Ovary (tissue), 9 donors: ENCODE data around the gene RBFOX2. TPM values are rescaled to one million over a fixed set of nuclear protein-coding genes. Genes with fewer than 3 reads are reported as not detected.
A peak's percentile ranks its signal among the peaks of the same experiment; 100 is the strongest.

Source experiments
- DNase-seq, 5 donors: peaks; one replicate each; pipeline ENCODE4 v3.0.0-alpha.2; 2019 to 2020
- H3K27ac ChIP-seq, 2 donors: fragments of 200-600 bp; one replicate each; pipeline versions ENCODE4 v1.5.1 to v1.8.0; 2019 to 2022
- H3K27me3 ChIP-seq: fragments of 200-600 bp; one replicate; pipeline ENCODE4 v1.8.0; 2022
- H3K36me3 ChIP-seq: fragments of 200-600 bp; sonication (generic); one replicate; pipeline ENCODE4 v1.5.1; 2019
- H3K4me1 ChIP-seq: one replicate; pipeline ENCODE4 v1.8.1; 2013; ENCODE audit warnings: mild to moderate bottlenecking, moderate library complexity; ENCODE audit not compliant: insufficient read depth
- H3K4me3 ChIP-seq: fragments of 200-600 bp; sonication (generic); one replicate; pipeline ENCODE4 v1.5.1; 2017
- H3K9me3 ChIP-seq, 2 donors: fragments of 200-600 bp in 1 of 2; sonication (generic) in 1 of 2; one replicate each; pipeline versions ENCODE4 v1.5.1 to v1.8.1; 2013 to 2019; ENCODE audit warnings: mild to moderate bottlenecking in 1 of 2, moderate library complexity in 1 of 2
- EP300 ChIP-seq: sonication (generic); formaldehyde crosslinking; IDR thresholded peaks from one replicate; pipeline ENCODE4 v1.6.1; 2017; ENCODE audit warnings: antibody characterized with exemption
- POLR2A ChIP-seq: fragments of 450-650 bp; IDR thresholded peaks from one replicate; pipeline ENCODE4 v1.6.1; 2017; ENCODE audit warnings: antibody characterized with exemption, mild to moderate bottlenecking, moderate library complexity
- WGBS, 3 donors: extraction: QIAGEN DNeasy Blood & Tissue Kit in 1 of 3; methylation state at CpG; one replicate each; pipeline versions ENCODE4 v1.1.5 to v1.1.7; 2013 to 2017; 5-methylcytosine and 5-hydroxymethylcytosine counted together
- intact Hi-C, 4 donors: fragments of 100-400 bp; cut with DNase I; formaldehyde crosslinking; loops; one replicate each; pipeline versions ENCODE4 v1.11.0 to v1.15.1; 2022 to 2023
- polyA plus RNA-seq, 2 donors: library from polyadenylated mRNA; stranded (reverse); fragments of 200-250 nt in 1 of 2; fragments of 350-450 nt in 1 of 2; fragmentation: Illumina TruSeq in 1 of 2; extraction: RNeasy Lipid Tissue Mini Kit (QIAGEN cat#74804) in 1 of 2; gene quantifications; one replicate each; pipeline ENCODE4 v1.2.3, GENCODE V29; 2013 to 2014
- total RNA-seq, 7 donors: library from RNA; depleted of rRNA in 2 of 7; stranded (reverse); fragments of >200 nt in 2 of 7; fragmentation: NEBNext Ultra II Directional in 3 of 7; extraction: Animal tissue kit (Norgen Biotek cat#: 25700) in 3 of 7; gene quantifications; one replicate each; pipeline versions ENCODE4 v1.1.0 to v1.2.4, GENCODE V29; 2016 to 2023
- TF ChIP-seq, protein P1 (sequence below), 3 donors: fragments of 450-650 bp in 2 of 3; fragments of 200-600 bp in 1 of 3; IDR thresholded peaks; one replicate each; pipeline versions ENCODE4 v1.5.1 to v1.8.0; 2016 to 2022; ENCODE audit warnings: antibody characterized with exemption in 3 of 3, mild to moderate bottlenecking in 1 of 3
- donor health status: DM: no; HTN: no; CAD: no; lungs with moderate emphysema.
- donor health status: DM: no; HTN: no; CAD: no.
- donor health status: Bipolar disorder and iron deficiency.
- donor health status: DM: yes; HTN: yes; CAD: no.
- donor health status: DM: no; HTN: no; CAD: no.
- donor health status: DM: yes; HTN: yes; CAD: no.

RBFOX2 gene
- total and polyA plus RNA-seq, 9 donors: 68.7 to 140 (median 128) TPM

DNA sequence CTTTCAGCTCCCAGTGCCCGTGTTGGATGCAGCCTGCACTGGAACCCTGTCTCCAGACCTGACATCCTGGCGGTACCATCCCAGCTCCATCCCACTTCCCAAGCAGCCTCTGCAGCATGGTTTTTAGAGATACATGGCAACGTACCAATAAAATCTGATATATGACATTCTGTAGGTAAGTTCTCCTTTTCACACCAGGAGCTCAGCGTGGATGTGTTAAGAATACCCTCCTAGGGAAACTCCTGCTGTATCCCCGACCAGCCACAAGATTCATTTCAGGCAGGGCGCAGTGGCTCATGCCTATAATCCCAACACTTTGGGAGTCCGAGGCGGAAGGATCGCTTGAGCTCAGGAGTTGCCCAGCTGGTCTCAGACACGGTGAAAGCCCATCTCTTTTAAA is 295.6 kb downstream of the RBFOX2 start:
- Histone ChIP-seq H3K9me3 (no peaks in the 10 kb centered on the region), H3K4me3 (no peak overlapping the region), H3K4me1 (peaks cover 11% of the 10 kb centered on the region), H3K27me3 (no peaks in the 10 kb centered on the region), H3K27ac (no peak overlapping the region), H3K36me3 (no peaks in the 10 kb centered on the region)
- peak in 1 of 5 donors; percentile 18 for DNase-seq
- TF ChIP-seq, protein P1, sequence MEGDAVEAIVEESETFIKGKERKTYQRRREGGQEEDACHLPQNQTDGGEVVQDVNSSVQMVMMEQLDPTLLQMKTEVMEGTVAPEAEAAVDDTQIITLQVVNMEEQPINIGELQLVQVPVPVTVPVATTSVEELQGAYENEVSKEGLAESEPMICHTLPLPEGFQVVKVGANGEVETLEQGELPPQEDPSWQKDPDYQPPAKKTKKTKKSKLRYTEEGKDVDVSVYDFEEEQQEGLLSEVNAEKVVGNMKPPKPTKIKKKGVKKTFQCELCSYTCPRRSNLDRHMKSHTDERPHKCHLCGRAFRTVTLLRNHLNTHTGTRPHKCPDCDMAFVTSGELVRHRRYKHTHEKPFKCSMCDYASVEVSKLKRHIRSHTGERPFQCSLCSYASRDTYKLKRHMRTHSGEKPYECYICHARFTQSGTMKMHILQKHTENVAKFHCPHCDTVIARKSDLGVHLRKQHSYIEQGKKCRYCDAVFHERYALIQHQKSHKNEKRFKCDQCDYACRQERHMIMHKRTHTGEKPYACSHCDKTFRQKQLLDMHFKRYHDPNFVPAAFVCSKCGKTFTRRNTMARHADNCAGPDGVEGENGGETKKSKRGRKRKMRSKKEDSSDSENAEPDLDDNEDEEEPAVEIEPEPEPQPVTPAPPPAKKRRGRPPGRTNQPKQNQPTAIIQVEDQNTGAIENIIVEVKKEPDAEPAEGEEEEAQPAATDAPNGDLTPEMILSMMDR (IDR thresholded peaks at IDR 0.05): no peak
- TF ChIP-seq POLR2A: no peak
- intact Hi-C loops: loop anchor here in 1 of 4 donors (10.0 kb wide), 1 partner anchor 98 kb away; no protein-coding TSS in a partner anchor
- 85 to 88% (median 87%) methylated on average over 10 of the region's 10 CpGs for WGBS, 3 donors

DNA sequence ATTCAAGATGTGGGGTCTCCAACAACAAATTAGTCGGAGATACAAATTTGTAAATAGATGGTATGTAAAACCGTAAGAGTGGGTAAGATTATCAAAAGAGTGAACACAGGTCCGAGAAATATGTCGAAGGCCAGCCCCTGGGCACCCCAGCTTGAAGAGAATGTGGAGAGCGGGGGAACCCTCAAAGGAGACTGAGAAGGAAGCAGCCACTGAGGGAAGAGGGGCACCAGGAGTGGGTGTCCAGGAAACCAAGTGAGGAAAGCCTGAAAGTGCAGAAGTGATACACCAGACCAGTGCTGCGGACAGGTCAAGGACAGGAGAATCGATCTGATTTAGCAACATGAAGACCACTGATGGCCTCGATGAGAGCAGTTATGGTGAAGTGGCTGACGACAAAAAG is 296.5 kb downstream of the RBFOX2 start:
- Histone ChIP-seq H3K27ac (no peak overlapping the region), H3K4me1 (peaks cover 11% of the 10 kb centered on the region), H3K4me3 (no peak overlapping the region), H3K27me3 (no peaks in the 10 kb centered on the region), H3K36me3 (no peaks in the 10 kb centered on the region), H3K9me3 (no peaks in the 10 kb centered on the region)
- WGBS, 3 donors: 95% methylated on average over 9 of the region's 9 CpGs
- TF ChIP-seq, protein P1 (IDR thresholded peaks at IDR 0.05): no peak
- no peak for TF ChIP-seq POLR2A
- TF ChIP-seq EP300: no peak
- intact Hi-C loops: loop anchor here in 1 of 4 donors (10.0 kb wide), 1 partner anchor 97 kb away; no protein-coding TSS in a partner anchor
- no peak for DNase-seq

DNA sequence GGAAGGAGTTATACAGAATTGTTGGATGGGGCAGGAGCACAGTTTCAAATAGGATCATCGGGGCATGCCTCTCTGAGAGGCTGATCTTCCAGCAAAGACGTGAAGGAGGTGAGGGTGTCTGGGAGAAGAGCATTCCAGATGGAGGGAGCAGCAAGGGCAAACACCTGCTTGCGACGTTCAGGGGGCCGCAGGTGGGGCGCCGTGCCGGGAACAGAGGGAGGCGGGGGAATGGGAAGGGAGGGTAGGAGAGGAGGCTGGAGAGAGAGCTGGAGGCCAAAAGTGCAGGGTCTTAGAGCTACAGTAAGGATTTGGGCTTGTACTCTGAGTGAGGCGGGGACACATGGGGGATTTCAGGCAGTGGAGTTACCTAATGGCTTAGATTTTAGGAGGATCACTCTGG is 297.3 kb downstream of the RBFOX2 start:
- H3K4me1 ChIP-seq: peaks cover 11% of the 10 kb centered on the region
- no peaks in the 10 kb centered on the region for H3K36me3 ChIP-seq
- 68 to 76% (median 73%) methylated on average over 9 to 10 of the region's 10 CpGs for WGBS, 3 donors
- DNase-seq: no peak
- H3K9me3 ChIP-seq: no peaks in the 10 kb centered on the region
- no peak overlapping the region for H3K27ac ChIP-seq
- no peak for TF ChIP-seq POLR2A
- TF ChIP-seq, protein P1 (IDR thresholded peaks at IDR 0.05): no peak
- intact Hi-C loops: loop anchor here in 1 of 4 donors (10.0 kb wide), 1 partner anchor 97 kb away; no protein-coding TSS in a partner anchor
- no peaks in the 10 kb centered on the region for H3K27me3 ChIP-seq
- H3K4me3 ChIP-seq: no peak overlapping the region

DNA sequence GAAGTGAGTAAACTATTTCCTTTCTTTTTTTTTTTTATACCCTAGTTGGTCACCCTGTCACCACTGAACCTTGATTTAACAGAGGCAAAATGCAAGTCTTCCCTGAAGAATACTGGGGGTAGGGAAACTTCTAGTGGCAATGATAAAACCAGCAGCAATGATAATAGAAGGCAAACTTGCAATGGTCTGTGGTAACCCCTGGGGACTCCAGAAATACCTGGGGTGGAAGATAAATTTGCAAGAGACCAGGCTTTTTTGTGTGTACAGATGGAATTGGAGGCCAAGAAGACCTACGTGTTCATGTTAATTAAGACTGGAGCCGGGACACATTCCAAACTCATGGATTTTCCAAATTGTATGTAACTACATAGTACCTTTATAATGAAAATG is 299.3 kb downstream of the RBFOX2 start:
- no peaks in the 10 kb centered on the region for H3K9me3 ChIP-seq

More for the DNA sequence above, 299.3 kb downstream of the RBFOX2 start:
- Histone ChIP-seq H3K36me3 (no peaks in the 10 kb centered on the region), H3K27ac (no peak overlapping the region), H3K4me1 (peaks cover 8% of the 10 kb centered on the region), H3K4me3 (no peak overlapping the region), H3K27me3 (no peaks in the 10 kb centered on the region)
- no peak for TF ChIP-seq POLR2A
- no peak for TF ChIP-seq EP300
- TF ChIP-seq, protein P1 (IDR thresholded peaks at IDR 0.05): no peak
- intact Hi-C loops: no loop called here
- DNase-seq: no peak
- WGBS, 3 donors: 87 to 97% (median 94%) methylated on average over 2 of the region's 2 CpGs
